HepG2 (cell line): Measurements from ENCODE around the gene PLEKHG4B. TPM values are rescaled to one million over a fixed set of nuclear protein-coding genes. Genes with fewer than 3 reads are reported as not detected.
A peak's percentile ranks its signal among the peaks of the same experiment; 100 is the strongest.

Source experiments
- ATAC-seq: fragments of 200-7000 bp; cut with Tn5 transposase; 3 replicates; pipeline ENCODE4 v1.9.1; 2020; ENCODE audit warnings: mild to moderate bottlenecking, moderate library complexity
- BruUV-seq: library from RNA; stranded (reverse); fragments of 400-500 nt; replicated peaks from 2 replicates; lab custom pipeline; 2021; lab: Mats Ljungman, UMichigan
- CTCF ChIA-PET: fragments of 300-600 bp; formaldehyde crosslinking; extraction: SDS; loops from one replicate; lab custom pipeline; 2021; ENCODE audit warnings: low total read pairs, inconsistent platforms, low intra/inter-chr PET ratio; lab: Yijun Ruan, JAX
- POLR2A ChIA-PET: fragments of 350-600 bp; sonication (Branson Sonifier 250); formaldehyde crosslinking; loops from one replicate; lab custom pipeline; 2020; ENCODE audit warnings: antibody characterized with exemption, inconsistent platforms; lab: Yijun Ruan, JAX
- DNase-seq: peaks from one replicate; pipeline ENCODE4 v3.0.0-alpha.2; 2015; ENCODE audit warnings: low spot score
- FAIRE-seq: peaks from 3 replicates; lab custom pipeline; 2011; peaks lifted over from hg19 to GRCh38; lab: Jason Lieb, UNC
- H2AFZ ChIP-seq: one replicate; pipeline ENCODE4 v1.6.1; 2011; ENCODE audit warnings: low read length, inconsistent platforms
- H3K27ac ChIP-seq: fragments of 300-600 bp; 3 replicates; pipeline ENCODE4 v1.8.0; 2011; ENCODE audit warnings: mixed run types, mild to moderate bottlenecking, mixed read lengths, low read length, inconsistent platforms; ENCODE audit not compliant: insufficient read depth; ENCODE audit errors: extremely low read length
- H3K27me3 ChIP-seq, 2 experiments: fragments of 200-600 bp in 1 of 2; 2 replicates in 1 of 2; 3 replicates in 1 of 2; pipeline versions ENCODE4 v1.6.0 to v1.8.0; 2011; ENCODE audit warnings: low read length in 2 of 2, mild to moderate bottlenecking in 2 of 2, moderate library complexity in 2 of 2, inconsistent platforms in 1 of 2; ENCODE audit not compliant: insufficient read depth in 2 of 2, control insufficient read depth in 1 of 2
- H3K36me3 ChIP-seq, 2 experiments: fragments of 200-600 bp in 1 of 2; replicated peaks in 1 of 2; 2 replicates in 1 of 2; 3 replicates in 1 of 2; pipeline versions ENCODE4 v1.5.1 to v1.8.0; 2011; ENCODE audit warnings: low read length in 2 of 2, inconsistent platforms in 1 of 2; ENCODE audit not compliant: insufficient read depth in 2 of 2, control insufficient read depth in 1 of 2
- H3K4me1 ChIP-seq: 2 replicates; pipeline ENCODE4 v1.5.1; 2012; ENCODE audit warnings: low read length, inconsistent platforms; ENCODE audit not compliant: insufficient read depth
- H3K4me2 ChIP-seq: 2 replicates; pipeline ENCODE4 v1.6.0; 2011; ENCODE audit warnings: low read depth, low read length, inconsistent platforms
- H3K4me3 ChIP-seq, 3 experiments: fragments of 200-600 bp in 1 of 3; sonication (generic), shearing (Covaris generic) in 1 of 3; replicated peaks in 1 of 3; 2 replicates each; pipeline ENCODE4 v1.5.1; 2011 to 2016; ENCODE audit warnings: low read length in 3 of 3, inconsistent platforms in 2 of 3, low read depth in 2 of 3, mild to moderate bottlenecking in 2 of 3, control low read depth in 1 of 3, mixed read lengths in 1 of 3; ENCODE audit not compliant: insufficient read depth in 1 of 3
- H3K79me2 ChIP-seq: one replicate; pipeline ENCODE4 v1.6.1; 2011; ENCODE audit warnings: low read length, inconsistent platforms; ENCODE audit not compliant: insufficient read depth
- H3K9ac ChIP-seq: 2 replicates; pipeline ENCODE4 v1.6.0; 2011; ENCODE audit warnings: mild to moderate bottlenecking, low read depth, low read length, inconsistent platforms; ENCODE audit not compliant: insufficient read depth
- H3K9me3 ChIP-seq: 2 replicates; pipeline ENCODE4 v1.5.1; 2012; ENCODE audit warnings: mild to moderate bottlenecking, low read length
- H4K20me1 ChIP-seq: 2 replicates; pipeline ENCODE4 v1.6.0; 2011; ENCODE audit warnings: inconsistent platforms, mild to moderate bottlenecking, low read length, moderate library complexity; ENCODE audit not compliant: insufficient read depth
- AHR ChIP-seq: IDR thresholded peaks from 2 replicates; pipeline ENCODE4 v1.6.1; 2018; ENCODE audit warnings: missing genetic modification reagents, missing compliant biosample characterization
- AKAP8 ChIP-seq: sonication (generic); formaldehyde crosslinking; IDR thresholded peaks from 2 replicates; pipeline ENCODE4 v1.5.1; 2020; ENCODE audit warnings: mild to moderate bottlenecking, missing genetic modification reagents
- CREB1 ChIP-seq, 2 experiments: fragments of 450-650 bp in 1 of 2; IDR thresholded peaks; 2 replicates each; pipeline ENCODE4 v1.6.1; 2016 to 2017; ENCODE audit warnings: control low read depth in 1 of 2, mild to moderate bottlenecking in 1 of 2, missing compliant biosample characterization in 1 of 2, missing genetic modification characterization in 1 of 2
- DNMT3B ChIP-seq: conservative IDR thresholded peaks from 2 replicates; pipeline ENCODE4 v1.6.1; 2016; ENCODE audit warnings: missing biosample characterization, control low read depth
- FOXA1 ChIP-seq, 2 experiments: fragments of 450-650 bp in 1 of 2; sonication (generic) in 1 of 2; formaldehyde crosslinking in 1 of 2; IDR thresholded peaks; 2 replicates each; pipeline versions ENCODE4 v1.4.0 to v1.6.1; 2016 to 2020; ENCODE audit warnings: missing genetic modification reagents in 1 of 2
- PHB2 ChIP-seq: fragments of 450-650 bp; IDR thresholded peaks from 2 replicates; pipeline ENCODE4 v1.6.1; 2018; ENCODE audit not compliant: partially characterized antibody
- RAD51 ChIP-seq: fragments of 450-650 bp; IDR thresholded peaks from 2 replicates; pipeline ENCODE4 v1.6.1; 2016; ENCODE audit warnings: borderline replicate concordance
- TCF7 ChIP-seq: sonication (generic); IDR thresholded peaks from 2 replicates; pipeline ENCODE4 v1.6.1; 2016; ENCODE audit warnings: antibody characterized with exemption, low read depth
- THAP9 ChIP-seq: sonication (generic); formaldehyde crosslinking; IDR thresholded peaks from 2 replicates; pipeline ENCODE4; 2020; ENCODE audit warnings: missing genetic modification reagents, mild to moderate bottlenecking, borderline replicate concordance
- ZNF17 ChIP-seq: sonication (generic); formaldehyde crosslinking; IDR thresholded peaks from 2 replicates; pipeline ENCODE4 v1.5.0; 2020; ENCODE audit warnings: mild to moderate bottlenecking, missing genetic modification reagents
- ZNF274 ChIP-seq: sonication (generic); formaldehyde crosslinking; IDR thresholded peaks from 2 replicates; pipeline ENCODE4 v1.5.1; 2020; ENCODE audit warnings: mild to moderate bottlenecking, missing genetic modification reagents
- ZNF629 ChIP-seq: sonication (generic); formaldehyde crosslinking; conservative IDR thresholded peaks from 2 replicates; pipeline ENCODE4 v1.5.0; 2020; ENCODE audit warnings: missing genetic modification reagents
- ZNF747 ChIP-seq: sonication (generic); formaldehyde crosslinking; IDR thresholded peaks from 2 replicates; pipeline ENCODE4 v1.8.1; 2023; ENCODE audit warnings: missing genetic modification reagents, mild to moderate bottlenecking, borderline replicate concordance
- ZSCAN5A ChIP-seq: sonication (generic); formaldehyde crosslinking; IDR thresholded peaks from 2 replicates; pipeline ENCODE4 v1.8.0; 2022; ENCODE audit warnings: mild to moderate bottlenecking, missing genetic modification reagents, borderline replicate concordance
- WGBS: methylation state at CpG from one replicate; pipeline ENCODE4 v1.1.6; 2017; ENCODE audit warnings: low lambda C conversion rate; 5-methylcytosine and 5-hydroxymethylcytosine counted together
- in situ Hi-C: cut with HindIII; loops from 2 replicates; pipeline ENCODE4 v1.10.0; 2017; ENCODE audit warnings: low pct_unique_long_range_greater_than_20kb; ENCODE audit not compliant: extremely low pct_ligation_motif_present
- intact Hi-C: fragments of 100-400 bp; cut with micrococcal nuclease; formaldehyde crosslinking; loops from one replicate; pipeline ENCODE4 v1.10.0; 2022; ENCODE audit not compliant: unreplicated experiment
- polyA plus RNA-seq, 8 experiments: library from polyadenylated mRNA; depleted of rRNA in 3 of 8; stranded (reverse) in 7 of 8; unstranded in 1 of 8; fragments of >200 nt; fragmentation: Illumina TruSeq in 4 of 8; extraction: Trizol in 4 of 8; gene quantifications; 2 replicates each; pipeline versions ENCODE4 v1.2.1 to v1.2.3, GENCODE V29; 2011 to 2016; ENCODE audit warnings: low read depth in 4 of 8, missing spikeins in 1 of 8, mixed read lengths in 1 of 8; ENCODE audit not compliant: insufficient read depth in 1 of 8
- total RNA-seq, 5 experiments: library from RNA; depleted of rRNA; stranded (reverse); fragments of >200 nt; fragmentation: Illumina TruSeq; extraction: Trizol; gene quantifications; 2 replicates each; pipeline ENCODE4 v1.2.3, GENCODE V29; 2016; ENCODE audit warnings: low read depth in 1 of 5
- TF ChIP-seq, protein P1 (sequence below): sonication (generic); formaldehyde crosslinking; IDR thresholded peaks from 2 replicates; pipeline ENCODE4 v1.8.0; 2022; ENCODE audit warnings: mild to moderate bottlenecking, missing genetic modification reagents; ENCODE audit not compliant: insufficient replicate concordance
- TF ChIP-seq, protein P2 (sequence below): sonication (generic); formaldehyde crosslinking; IDR thresholded peaks from 2 replicates; pipeline ENCODE4 v1.4.0; 2020; ENCODE audit warnings: mild to moderate bottlenecking, missing genetic modification reagents

The PLEKHG4B gene
- total and polyA plus RNA-seq, 2 of the 13 experiments (the other 11 are each of a cell fraction or from before 2014, with no cell fraction given): 0.09 TPM; not detected in 1

- no peak overlapping the region for H3K4me2 ChIP-seq
- H3K4me3 ChIP-seq: no peak overlapping the region
- H3K27me3 ChIP-seq: peaks cover 3 to 48% of the 10 kb centered on the region in 2 experiments; a peak in 4 of 5 replicates
- FAIRE-seq: no peak
- no peaks in the 10 kb centered on the region for H3K36me3 ChIP-seq
- in situ Hi-C loops: no loop called here
- CTCF ChIA-PET: no interaction called here
- WGBS: 62% methylated on average over 17 of the region's 18 CpGs
- H3K9me3 ChIP-seq: peaks cover 6% of the 10 kb centered on the region
- H3K4me1 ChIP-seq: no peaks in the 10 kb centered on the region
- POLR2A ChIA-PET: no interaction called here
- DNase-seq: no peak
- no peak overlapping the region for H3K9ac ChIP-seq
- H3K79me2 ChIP-seq: no peaks in the 10 kb centered on the region
- H4K20me1 ChIP-seq: no peaks in the 10 kb centered on the region
- intact Hi-C loops: no loop called here
- no peak overlapping the region for H3K27ac ChIP-seq
- BruUV-seq: no TSS peak
- no peak overlapping the region for H2AFZ ChIP-seq
- no peak for ATAC-seq
- peak; percentile 16; the same call in 1 of the 2 replicates for TF ChIP-seq RAD51
- TF ChIP-seq TCF7: no peak
- TF ChIP-seq PHB2: no peak
- no peak for TF ChIP-seq ZNF17 (CRISPR knock-in tag)
- TF ChIP-seq FOXA1 (IDR thresholded peaks at IDR 0.05): peak; percentile 32; the same call in 1 of the 2 replicates
- no peak for TF ChIP-seq FOXA1 (CRISPR knock-in tag; IDR thresholded peaks at IDR 0.05)
- TF ChIP-seq ZNF747 (CRISPR knock-in tag): no peak
- peak; percentile 51; the same call in 1 of the 2 replicates for TF ChIP-seq CREB1 (IDR thresholded peaks at IDR 0.05)
- no peak for TF ChIP-seq CREB1 (CRISPR knock-in tag; IDR thresholded peaks at IDR 0.05)
- TF ChIP-seq, protein P1, sequence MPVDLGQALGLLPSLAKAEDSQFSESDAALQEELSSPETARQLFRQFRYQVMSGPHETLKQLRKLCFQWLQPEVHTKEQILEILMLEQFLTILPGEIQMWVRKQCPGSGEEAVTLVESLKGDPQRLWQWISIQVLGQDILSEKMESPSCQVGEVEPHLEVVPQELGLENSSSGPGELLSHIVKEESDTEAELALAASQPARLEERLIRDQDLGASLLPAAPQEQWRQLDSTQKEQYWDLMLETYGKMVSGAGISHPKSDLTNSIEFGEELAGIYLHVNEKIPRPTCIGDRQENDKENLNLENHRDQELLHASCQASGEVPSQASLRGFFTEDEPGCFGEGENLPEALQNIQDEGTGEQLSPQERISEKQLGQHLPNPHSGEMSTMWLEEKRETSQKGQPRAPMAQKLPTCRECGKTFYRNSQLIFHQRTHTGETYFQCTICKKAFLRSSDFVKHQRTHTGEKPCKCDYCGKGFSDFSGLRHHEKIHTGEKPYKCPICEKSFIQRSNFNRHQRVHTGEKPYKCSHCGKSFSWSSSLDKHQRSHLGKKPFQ: no peak
- TF ChIP-seq ZNF274 (CRISPR knock-in tag): no peak
- TF ChIP-seq AHR (CRISPR knock-in tag): no peak
- TF ChIP-seq AKAP8: no peak
- TF ChIP-seq DNMT3B (CRISPR knock-in tag): no peak
- TF ChIP-seq ZNF629: no peak
- TF ChIP-seq THAP9 (CRISPR knock-in tag): no peak
- TF ChIP-seq ZSCAN5A (CRISPR knock-in tag): no peak
- TF ChIP-seq, protein P2, sequence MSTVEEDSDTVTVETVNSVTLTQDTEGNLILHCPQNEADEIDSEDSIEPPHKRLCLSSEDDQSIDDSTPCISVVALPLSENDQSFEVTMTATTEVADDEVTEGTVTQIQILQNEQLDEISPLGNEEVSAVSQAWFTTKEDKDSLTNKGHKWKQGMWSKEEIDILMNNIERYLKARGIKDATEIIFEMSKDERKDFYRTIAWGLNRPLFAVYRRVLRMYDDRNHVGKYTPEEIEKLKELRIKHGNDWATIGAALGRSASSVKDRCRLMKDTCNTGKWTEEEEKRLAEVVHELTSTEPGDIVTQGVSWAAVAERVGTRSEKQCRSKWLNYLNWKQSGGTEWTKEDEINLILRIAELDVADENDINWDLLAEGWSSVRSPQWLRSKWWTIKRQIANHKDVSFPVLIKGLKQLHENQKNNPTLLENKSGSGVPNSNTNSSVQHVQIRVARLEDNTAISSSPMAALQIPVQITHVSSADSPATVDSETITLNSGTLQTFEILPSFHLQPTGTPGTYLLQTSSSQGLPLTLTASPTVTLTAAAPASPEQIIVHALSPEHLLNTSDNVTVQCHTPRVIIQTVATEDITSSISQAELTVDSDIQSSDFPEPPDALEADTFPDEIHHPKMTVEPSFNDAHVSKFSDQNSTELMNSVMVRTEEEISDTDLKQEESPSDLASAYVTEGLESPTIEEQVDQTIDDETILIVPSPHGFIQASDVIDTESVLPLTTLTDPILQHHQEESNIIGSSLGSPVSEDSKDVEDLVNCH (CRISPR knock-in tag): no peak
Observed at GRCh38 chr5:142246-142810, 50.4 kb downstream of the PLEKHG4B start.
